Osteoblast (primary cell): ENCODE measurements around the gene TIAL1. TPM values are rescaled to one million over a fixed set of nuclear protein-coding genes. Genes with fewer than 3 reads are reported as not detected.

Experiments
- DNase-seq: peaks from one replicate; pipeline ENCODE4 v3.0.0; 2011; ENCODE audit warnings: low spot score, mixed read lengths; ENCODE audit not compliant: insufficient read length; ENCODE audit errors: missing footprints
- H2AFZ ChIP-seq: 2 replicates; pipeline ENCODE4 v1.6.0; 2011; ENCODE audit warnings: mild to moderate bottlenecking, low read length
- H3K27ac ChIP-seq: 2 replicates; pipeline ENCODE4 v1.5.1; 2011; ENCODE audit warnings: mild to moderate bottlenecking, low read depth, low read length, moderate library complexity
- H3K27me3 ChIP-seq: 2 replicates; pipeline ENCODE4 v1.6.0; 2012; ENCODE audit warnings: mild to moderate bottlenecking, control low read depth, inconsistent platforms, low read length, moderate library complexity; ENCODE audit not compliant: insufficient read depth
- H3K36me3 ChIP-seq: 2 replicates; pipeline ENCODE4 v1.5.1; 2011; ENCODE audit warnings: mild to moderate bottlenecking, low read length, control low read depth, moderate library complexity; ENCODE audit not compliant: insufficient read depth
- H3K4me1 ChIP-seq: 2 replicates; pipeline ENCODE4 v1.5.1; 2011; ENCODE audit warnings: mild to moderate bottlenecking, low read length, control low read depth, moderate library complexity; ENCODE audit not compliant: insufficient read depth
- H3K4me2 ChIP-seq: 2 replicates; pipeline ENCODE4 v1.6.0; 2011; ENCODE audit warnings: mild to moderate bottlenecking, low read length; ENCODE audit not compliant: insufficient read depth
- H3K4me3 ChIP-seq: fragments of 200-600 bp; sonication (generic); 3 replicates; pipeline ENCODE4 v1.5.1; 2012; ENCODE audit warnings: mild to moderate bottlenecking, low read length, inconsistent platforms; ENCODE audit not compliant: insufficient read depth
- H3K79me2 ChIP-seq: 2 replicates; pipeline ENCODE4 v1.6.0; 2012; ENCODE audit warnings: mild to moderate bottlenecking, low read length, control low read depth, inconsistent platforms; ENCODE audit not compliant: insufficient read depth
- H3K9me3 ChIP-seq: 2 replicates; pipeline ENCODE4 v1.5.1; 2011; ENCODE audit warnings: low read depth, low read length, control low read depth
- H4K20me1 ChIP-seq: 2 replicates; pipeline ENCODE4 v1.6.0; 2012; ENCODE audit warnings: mild to moderate bottlenecking, low read length, control low read depth; ENCODE audit not compliant: insufficient read depth
- CTCF ChIP-seq: IDR thresholded peaks from 2 replicates; pipeline ENCODE4 v1.5.1; 2011; ENCODE audit warnings: mild to moderate bottlenecking, low read depth, low read length, moderate library complexity; ENCODE audit errors: extremely low read depth
- total RNA-seq: library from RNA; depleted of rRNA; stranded (reverse); fragments of >200 nt; gene quantifications from 2 replicates; pipeline ENCODE4 v1.2.3, GENCODE V29; 2012

TIAL1 gene
- total RNA-seq, 1 donor = 53.6 TPM

GRCh38 chr10:119611433-119611832 lies 14.7 kb upstream of the TIAL1 start:
- no peak for DNase-seq
- no peaks in the 10 kb centered on the region for H3K36me3 ChIP-seq
- H3K4me2 ChIP-seq = no peak overlapping the region
- no peak overlapping the region for H2AFZ ChIP-seq
- H3K27ac ChIP-seq = no peak overlapping the region
- H3K4me1 ChIP-seq = no peaks in the 10 kb centered on the region
- H4K20me1 ChIP-seq = no peaks in the 10 kb centered on the region
- H3K79me2 ChIP-seq = no peaks in the 10 kb centered on the region
- no peak overlapping the region for H3K4me3 ChIP-seq
- H3K27me3 ChIP-seq = no peaks in the 10 kb centered on the region
- TF ChIP-seq CTCF = no peak
- H3K9me3 ChIP-seq = no peaks in the 10 kb centered on the region

- DNase-seq = no peak
- Histone ChIP-seq H3K4me3 (no peak overlapping the region), H3K36me3 (no peaks in the 10 kb centered on the region), H3K9me3 (no peaks in the 10 kb centered on the region), H3K79me2 (no peaks in the 10 kb centered on the region), H3K27me3 (no peaks in the 10 kb centered on the region), H3K27ac (no peak overlapping the region), H3K4me1 (no peaks in the 10 kb centered on the region), H2AFZ (no peak overlapping the region), H3K4me2 (no peak overlapping the region), H4K20me1 (no peaks in the 10 kb centered on the region)
- TF ChIP-seq CTCF = no peak
Measured at GRCh38 chr10:119609516-119609915, 12.8 kb upstream of the TIAL1 start.

GRCh38 chr10:119608316-119609155 lies 11.8 kb upstream of the TIAL1 start:
- H4K20me1 ChIP-seq = no peaks in the 10 kb centered on the region
- H3K79me2 ChIP-seq = no peaks in the 10 kb centered on the region
- no peaks in the 10 kb centered on the region for H3K36me3 ChIP-seq
- peak overlapping the region; percentile 59 for H2AFZ ChIP-seq
- H3K4me1 ChIP-seq = no peaks in the 10 kb centered on the region
- H3K9me3 ChIP-seq = no peaks in the 10 kb centered on the region
- peak; percentile 64 for TF ChIP-seq CTCF
- H3K4me3 ChIP-seq = no peak overlapping the region
- H3K27me3 ChIP-seq = no peaks in the 10 kb centered on the region
- H3K4me2 ChIP-seq = peak overlapping the region; percentile 67
- DNase-seq = no peak
- no peak overlapping the region for H3K27ac ChIP-seq

- H3K27me3 ChIP-seq = no peaks in the 10 kb centered on the region
- H2AFZ ChIP-seq = no peak overlapping the region
- H3K27ac ChIP-seq = no peak overlapping the region
- H3K36me3 ChIP-seq = no peaks in the 10 kb centered on the region
- no peak for TF ChIP-seq CTCF
- no peaks in the 10 kb centered on the region for H3K4me1 ChIP-seq
- no peaks in the 10 kb centered on the region for H3K79me2 ChIP-seq
- H3K9me3 ChIP-seq = no peaks in the 10 kb centered on the region
- H3K4me2 ChIP-seq = no peak overlapping the region
- no peak overlapping the region for H3K4me3 ChIP-seq
- no peak for DNase-seq
- H4K20me1 ChIP-seq = no peaks in the 10 kb centered on the region
Measured at GRCh38 chr10:119604468-119604867, 7.7 kb upstream of the TIAL1 start.
